ENCODE data around the gene ZP2.
"Not testable (repeated sequence)": the region's sequence is repeated elsewhere in the genome, so short reads cannot be mapped to it uniquely, and the experiment has no call there.

The ZP2 gene

DNA sequence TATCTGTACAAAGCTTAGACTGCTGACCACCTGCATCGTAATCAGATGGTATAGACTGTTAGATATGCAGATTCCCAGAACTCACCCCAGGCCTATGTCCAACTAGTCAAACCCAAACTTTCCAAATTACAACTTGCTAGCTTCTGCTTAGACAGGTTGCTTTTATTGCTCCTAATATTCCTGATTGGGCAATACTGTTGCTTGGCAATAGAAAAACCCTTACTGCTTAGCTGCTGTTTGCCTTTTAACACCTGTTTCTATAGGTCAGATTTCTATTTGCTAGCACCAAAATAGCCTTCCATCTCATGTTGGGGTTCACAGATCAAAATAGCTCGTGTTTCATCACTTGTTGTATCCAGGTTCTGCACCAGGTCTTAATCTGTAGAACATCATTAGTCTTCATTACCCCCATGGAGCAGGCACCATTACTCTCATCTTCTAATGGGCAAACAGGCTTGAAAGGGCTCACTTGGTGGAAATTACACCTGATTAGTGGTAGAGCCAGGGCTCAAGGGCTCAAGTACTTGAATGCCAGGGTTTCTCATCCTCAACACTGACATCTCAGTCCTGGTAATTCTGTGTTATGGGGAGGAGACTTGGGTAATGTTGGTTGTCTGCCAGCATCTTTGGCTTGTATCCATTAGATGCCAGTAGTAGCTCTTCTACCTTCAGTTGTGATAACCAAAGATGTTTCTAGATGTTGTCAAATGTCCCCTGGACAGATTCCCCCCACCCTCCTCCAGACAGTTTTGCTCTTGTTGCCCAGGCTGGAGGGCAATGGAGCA lies 2.7 kb downstream of the ZP2 start:
- DNase-seq: no peak

DNA sequence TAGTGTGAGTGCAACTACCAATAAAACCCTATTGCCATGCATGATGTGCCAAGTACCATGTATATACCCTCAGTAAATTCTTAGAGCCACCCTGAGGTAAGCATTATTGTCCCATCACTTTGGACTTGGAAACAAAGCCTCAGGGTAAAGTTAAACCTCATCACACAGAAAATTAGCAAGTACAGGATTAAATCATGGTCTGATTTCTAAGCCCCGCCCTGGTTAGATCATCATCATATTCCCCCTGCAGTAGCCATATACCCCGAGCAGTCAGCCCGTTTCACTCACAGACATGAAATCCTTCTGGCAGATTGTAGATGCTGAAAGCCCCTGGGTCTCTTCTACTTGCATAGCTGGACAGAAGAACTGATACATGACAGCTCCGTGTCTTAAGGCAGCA lies 4.8 kb downstream of the ZP2 start:
- no peak for DNase-seq

DNA sequence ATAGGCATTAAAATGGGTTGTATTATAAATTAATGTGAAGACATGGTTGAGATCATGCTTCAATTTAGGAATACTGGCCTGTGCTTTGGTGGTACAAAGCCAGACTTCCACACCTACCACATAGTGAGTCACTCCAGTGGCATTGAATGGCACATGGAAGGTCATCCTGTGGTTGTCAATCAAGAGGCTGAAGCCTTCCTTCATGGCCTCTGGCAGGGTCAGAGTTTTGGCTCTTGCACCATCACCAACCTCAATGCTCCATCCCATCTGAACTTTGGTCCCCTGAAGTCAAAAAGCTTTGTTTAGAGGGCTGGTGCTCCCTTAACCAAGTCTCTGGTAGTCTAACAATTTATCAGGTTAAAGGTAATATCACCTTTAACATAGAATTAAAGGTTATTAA lies 6.1 kb downstream of the ZP2 start:
- no peak for DNase-seq

DNA sequence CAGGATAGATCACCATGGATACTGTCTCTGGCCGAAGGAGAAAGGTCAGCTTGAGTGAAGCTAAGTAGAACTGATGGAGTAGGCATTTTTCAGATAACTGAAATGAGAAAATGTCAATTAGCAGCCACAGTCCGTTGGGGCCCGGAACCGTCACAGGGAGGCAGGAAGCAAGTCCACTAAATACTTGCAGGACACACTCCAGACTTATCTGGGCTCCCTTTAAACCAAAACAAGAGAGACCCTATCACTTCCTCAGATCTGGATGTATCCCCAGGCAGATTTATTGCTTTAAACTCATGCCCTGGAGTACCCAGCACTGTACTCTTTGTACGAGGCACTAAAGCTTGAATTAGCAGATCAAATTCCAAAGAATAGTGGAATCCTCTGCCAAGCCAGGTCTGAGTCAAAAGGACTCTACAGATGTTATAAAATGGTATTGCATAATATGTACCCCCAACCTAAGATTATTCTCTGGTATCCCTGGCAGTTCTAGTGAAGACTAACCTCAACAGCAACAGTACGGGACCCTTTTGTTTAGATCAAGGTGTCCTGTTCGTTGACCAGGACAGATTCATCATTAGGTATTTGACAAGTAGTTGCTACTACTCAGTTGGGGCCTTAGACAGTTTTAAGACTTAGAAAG lies 8.1 kb downstream of the ZP2 start:
- no peak for DNase-seq

DNA sequence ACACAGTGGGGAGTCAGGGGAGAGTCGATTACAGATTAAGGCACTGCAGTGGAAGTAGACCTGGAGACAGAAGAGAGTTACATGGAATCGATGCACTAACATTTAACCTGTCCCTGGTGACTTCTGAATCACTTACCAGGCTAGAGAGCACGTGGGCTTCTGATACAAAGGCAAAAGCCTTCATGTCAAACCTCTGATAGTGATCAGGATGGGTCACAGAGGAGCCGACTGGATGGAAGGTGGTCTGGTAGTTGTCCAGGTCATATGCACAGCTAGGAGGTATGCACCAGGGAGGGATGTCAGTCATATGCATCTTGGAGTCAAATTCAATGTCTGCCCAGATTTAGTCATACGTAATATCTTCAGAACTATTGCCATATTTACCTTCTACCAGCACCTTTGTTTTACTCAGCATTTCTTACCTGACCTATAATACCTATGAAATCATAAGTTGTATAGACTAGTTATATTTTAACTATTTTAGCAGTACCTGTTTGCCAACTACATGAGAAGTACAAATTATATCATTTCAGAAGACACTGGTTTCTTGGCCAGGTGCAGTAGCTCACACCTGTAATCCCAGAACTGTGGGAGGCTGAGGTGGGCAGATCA lies 11.7 kb downstream of the ZP2 start:
- DNase-seq: no peak

DNA sequence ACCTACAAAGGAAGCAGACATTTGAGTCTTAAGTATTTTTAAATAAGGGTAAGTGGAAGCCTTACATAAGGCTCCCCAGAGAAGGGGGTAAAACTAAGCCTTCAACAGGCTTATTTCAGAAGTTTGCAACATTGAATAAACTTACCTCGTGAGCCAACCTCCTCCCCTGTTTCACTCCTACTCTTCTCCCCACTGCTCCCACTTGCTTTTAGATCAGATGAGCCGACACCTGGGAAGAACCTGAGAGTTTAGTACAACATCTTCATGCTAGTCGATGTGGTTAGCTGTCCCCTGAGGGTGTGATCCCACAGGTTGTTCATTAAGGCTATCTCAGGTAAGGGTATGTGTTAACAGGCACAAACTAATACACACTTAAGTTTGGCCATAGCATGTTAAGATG lies 13.8 kb downstream of the ZP2 start:
- DNase-seq: no peak

DNA sequence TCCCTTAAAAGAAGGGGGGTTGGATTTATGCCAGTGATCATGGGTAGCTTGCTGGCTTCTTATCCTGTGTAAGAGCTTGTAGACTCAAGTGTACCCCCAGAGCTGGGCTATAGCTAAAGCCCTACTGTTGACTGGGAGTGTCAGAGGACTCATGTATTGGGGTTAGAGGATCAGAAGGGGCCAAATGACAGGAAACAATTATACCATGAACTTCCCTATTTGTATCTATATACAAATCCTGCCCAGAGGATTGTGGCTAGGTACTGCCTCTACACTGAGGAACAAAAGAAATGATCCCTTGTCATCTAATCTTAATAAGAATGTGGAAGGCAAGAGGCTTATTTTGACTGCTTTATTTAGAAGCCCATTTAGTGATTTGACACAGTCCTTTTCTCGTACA lies 14.3 kb downstream of the ZP2 start:
- no peak for DNase-seq

DNA sequence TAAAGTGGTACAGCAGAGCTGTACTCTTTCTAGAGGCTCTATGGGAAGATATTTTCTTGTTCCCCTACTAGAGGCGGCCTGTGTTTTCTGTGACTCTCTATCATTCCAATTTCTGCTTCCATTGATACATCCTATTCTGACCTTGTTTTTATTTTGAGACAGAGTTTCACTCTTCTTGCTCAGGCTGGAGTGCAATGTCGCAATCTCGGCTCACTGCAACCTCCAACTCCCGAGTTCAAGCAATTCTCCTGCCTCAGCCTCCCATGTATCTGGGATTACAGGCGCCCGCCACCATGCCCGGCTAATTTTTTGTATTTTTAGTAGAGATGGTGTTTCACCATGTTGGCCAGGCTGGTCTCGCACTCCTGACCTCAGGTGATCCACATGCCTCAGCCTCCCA lies 16.0 kb downstream of the ZP2 start:
- DNase-seq: not testable (repeated sequence)

DNA sequence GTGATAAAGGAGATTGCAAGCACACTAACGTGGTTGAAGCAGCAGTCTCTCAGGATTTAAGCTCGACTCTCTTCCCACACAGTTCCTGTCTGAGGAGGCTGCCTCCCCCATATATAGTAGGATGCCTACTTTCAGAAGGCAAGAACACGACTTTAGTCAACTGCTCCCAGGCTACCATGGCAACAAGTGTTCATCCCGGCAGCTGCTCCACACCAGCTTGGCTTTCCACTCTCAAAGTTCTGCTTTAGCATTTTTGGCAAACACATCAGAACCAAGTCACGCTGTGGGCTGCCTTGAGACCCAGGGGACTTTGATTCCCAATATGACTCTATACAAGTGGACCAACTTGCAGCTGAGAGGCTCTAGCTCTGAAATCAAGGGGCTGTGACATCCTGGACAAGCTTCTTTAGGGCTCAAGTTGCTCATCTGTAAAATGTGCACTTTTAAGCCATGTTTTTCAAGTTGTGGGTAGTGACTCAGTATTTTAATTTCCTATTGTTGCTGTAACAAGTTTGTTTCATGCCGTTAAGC lies 16.5 kb downstream of the ZP2 start:
- DNase-seq: no peak

DNA sequence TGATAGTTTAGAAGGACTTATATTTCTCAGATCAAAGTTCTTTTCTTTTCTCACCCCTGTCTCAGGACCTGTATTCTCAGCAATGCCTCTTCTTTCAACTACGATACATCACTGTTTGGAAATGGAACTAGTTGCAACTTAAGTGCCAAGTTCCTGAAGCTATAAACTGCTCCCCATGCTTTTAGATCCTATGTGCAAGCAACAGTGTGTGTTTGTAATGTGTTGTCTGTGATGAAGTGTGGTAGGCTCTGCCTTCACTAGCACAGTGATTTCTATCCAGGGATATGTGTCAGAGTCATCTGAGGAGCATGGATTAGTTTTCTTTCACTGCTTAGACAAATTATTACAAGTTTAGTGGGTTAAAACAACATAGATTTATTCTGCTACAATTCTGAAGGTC lies 18.4 kb downstream of the ZP2 start:
- no peak for DNase-seq

DNA sequence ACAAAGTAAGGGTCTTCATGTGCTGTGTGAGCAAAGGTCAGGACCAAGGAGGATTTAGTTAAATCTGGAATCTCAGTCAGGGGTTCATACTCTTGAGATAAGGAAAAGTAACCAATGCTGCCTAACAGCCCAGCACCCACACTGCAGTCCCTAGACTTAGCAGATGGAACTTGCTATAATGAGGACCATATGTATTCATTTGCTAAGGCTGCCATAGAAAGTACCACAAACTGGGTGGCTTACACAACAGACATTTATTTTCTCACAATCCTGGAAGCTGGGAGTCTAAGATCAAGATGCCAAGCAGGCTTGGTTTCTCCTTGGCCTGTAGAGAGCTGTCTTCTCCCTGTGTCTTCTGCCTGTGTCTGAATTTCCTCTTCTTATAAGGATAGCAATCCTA lies 20.8 kb downstream of the ZP2 start:
- DNase-seq: no peak

DNA sequence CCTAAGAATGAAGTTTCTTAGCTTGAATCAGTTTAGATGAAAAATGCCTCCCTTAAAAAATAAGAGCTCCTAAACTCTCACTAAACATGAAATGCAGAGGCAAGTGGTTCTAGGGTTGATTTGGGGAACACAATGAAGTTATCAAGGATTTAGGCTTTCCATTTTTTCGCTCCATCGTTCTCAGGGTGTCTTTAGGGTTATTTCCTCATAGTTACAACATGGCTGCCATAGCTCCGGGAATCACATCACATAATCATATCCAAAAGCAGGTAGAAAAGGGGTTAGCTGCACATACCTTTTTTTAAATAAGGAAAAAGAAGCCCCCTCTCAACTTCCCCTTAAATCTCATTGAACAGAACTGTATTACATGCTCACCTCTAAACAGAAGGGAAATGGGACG lies 21.4 kb downstream of the ZP2 start:
- DNase-seq: no peak

DNA sequence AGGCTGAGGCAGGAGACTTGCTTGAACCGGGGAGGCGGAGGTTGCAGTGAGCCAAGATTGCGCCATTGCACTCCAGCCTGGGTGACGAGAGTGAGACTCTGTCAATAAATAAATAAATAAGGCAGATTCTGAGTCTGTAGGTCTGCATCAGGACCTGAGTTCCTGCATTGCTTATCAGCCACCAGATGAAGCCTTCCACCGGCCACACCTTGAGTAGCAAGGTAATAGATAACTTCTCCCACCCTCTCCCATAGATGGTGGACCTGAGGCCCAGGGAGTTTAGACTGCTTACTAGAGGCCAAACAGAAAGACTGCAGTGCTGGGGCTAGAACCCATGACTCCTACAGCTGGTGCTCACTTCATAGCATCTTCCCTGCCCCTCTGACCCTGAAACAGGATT lies 22.1 kb downstream of the ZP2 start:
- DNase-seq: no peak

DNA sequence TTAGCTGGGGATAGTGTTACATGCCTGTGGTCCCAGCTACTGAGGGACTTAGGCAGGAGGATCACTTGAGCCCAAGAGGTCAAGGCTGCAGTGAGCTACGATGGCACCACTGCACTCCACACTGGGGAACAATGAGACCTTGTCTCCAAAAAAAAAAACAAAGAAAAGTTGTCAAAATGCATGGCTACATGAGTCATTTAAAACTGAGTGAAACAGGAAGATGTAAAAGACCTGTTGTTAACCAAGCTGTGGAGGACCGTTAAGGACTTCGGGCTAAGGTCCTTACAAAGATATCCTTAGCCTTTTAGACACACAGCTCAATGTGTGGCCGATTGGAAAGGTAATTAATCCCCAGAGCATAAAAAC lies 25.1 kb downstream of the ZP2 start:
- no peak for DNase-seq

DNA sequence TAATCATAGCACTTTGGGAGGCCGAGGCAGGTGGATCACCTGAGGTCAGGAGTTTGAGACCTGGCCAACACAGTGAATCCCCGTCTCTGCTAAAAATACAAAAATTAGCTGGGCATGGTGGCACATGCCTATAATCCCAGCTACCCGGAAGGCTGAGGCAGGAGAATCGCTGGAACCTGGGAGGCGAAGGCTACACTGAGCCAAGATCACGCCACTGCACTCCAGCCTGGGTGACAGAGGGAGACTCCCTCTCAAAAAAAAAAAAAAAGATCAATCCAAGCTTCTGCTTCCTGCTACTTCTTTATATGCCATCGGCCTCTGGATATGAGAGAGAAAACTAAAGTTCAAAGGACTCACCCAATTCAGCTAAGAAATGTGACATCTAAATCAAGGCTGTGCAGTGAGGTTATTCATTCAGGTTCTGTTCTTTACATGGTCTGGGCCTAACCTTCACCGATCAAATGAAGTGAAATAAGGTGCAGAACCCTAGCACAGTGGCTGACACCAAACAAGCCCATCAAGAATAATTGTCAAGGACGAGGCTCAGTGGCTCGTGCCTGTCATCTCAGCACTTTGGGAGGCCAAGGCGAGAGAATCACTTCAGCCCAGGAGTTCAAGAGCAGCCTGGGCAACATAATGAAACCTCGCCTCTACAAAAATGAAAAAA lies 25.6 kb downstream of the ZP2 start:
- DNase-seq: no peak

DNA sequence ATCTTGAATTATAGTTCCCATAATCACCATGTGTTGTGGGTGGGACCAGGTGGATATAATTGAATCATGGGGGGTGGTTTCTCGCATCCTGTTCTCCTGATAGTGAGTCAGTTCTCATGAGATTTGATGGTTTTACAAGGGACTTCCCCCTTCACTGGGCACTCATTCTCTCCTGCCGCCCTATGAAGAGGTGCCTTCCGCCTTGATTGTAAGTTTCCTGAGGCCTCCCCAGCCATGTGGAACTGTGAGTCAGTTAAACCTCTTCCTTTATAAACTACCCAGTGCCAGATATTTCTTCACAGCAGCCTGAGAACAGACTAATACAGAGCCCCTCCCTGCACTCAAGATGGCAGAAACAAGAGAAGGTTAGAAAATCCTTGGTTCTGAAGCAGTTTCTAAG lies 26.5 kb downstream of the ZP2 start:
- DNase-seq: no peak

DNA sequence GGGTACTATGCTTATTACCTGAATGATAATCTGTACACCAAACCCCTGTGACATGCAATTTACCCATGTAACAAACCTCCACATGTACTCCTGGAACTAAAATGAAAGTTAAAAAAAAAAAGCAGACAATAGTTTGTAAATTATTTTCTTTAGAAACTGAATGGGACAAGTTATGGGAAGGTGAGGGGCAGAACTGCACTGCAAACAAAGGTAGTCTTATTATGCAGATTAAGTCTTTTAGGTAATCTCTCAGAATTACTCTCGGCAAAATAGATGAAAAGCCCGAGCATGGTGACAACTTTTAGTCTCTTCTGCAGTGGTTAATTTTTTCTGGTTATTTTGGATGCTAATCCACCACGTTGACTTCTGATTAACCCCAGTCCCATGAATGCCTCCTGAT lies 27.4 kb downstream of the ZP2 start:
- DNase-seq: no peak

DNA sequence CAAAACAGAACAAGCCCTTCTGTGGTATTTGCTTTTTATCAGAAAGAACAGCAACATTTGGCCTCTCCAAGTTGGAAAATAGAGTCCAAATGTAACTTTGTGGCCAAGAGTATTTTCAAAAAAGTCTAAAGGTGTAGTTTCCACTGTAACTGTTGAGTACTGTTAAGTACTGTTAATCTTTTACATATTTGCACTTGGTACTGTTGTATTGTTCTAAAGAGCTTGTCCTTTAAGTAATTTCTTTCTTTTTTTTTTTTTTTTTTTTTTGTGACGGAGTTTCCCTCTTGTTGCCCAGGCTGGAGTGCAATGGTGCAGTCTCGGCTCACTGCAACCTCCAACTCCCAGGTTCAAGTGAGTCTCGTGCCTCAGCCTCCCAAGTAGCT lies 31.4 kb downstream of the ZP2 start:
- no peak for DNase-seq

DNA sequence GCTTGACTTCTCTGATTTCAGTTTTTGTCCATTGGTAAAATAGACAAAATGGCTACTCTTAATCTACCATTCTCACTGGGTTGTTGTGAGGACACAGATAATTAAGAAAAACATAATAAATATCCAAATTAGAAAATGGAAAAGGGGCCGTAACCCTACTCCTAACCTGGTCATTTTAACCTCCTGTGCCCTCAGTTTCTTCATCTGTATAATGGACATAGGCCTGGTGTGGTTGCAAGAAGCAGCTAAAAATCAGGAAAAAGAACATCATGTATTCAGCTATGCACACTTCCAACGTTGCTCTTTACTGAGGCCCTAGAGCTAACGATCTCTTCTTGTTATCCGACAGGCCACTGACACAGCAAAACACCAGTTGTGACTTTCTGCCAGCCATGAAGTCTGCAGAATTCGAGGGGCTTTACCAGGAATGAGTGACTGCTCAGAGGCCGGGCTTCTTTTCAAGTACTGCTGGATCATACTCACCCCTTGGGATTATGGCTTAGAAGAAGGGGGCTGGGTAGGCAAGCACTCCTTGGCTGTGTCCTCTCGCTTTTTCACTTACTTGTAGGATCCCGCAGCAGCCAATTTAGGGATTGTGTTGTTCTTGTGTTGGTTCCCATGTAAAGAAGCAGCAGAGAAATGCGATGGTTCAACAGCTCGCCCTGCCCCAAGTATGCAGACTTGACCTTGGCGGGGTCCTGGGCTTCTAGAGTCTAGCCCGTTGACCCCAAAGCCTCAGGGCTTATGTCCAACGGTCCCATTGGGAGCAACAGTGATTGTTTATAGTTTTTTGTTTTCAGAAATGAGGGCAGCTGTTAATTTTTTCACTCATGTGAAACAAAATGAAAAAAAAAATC lies 32.0 kb downstream of the ZP2 start:
- no peak for DNase-seq

DNA sequence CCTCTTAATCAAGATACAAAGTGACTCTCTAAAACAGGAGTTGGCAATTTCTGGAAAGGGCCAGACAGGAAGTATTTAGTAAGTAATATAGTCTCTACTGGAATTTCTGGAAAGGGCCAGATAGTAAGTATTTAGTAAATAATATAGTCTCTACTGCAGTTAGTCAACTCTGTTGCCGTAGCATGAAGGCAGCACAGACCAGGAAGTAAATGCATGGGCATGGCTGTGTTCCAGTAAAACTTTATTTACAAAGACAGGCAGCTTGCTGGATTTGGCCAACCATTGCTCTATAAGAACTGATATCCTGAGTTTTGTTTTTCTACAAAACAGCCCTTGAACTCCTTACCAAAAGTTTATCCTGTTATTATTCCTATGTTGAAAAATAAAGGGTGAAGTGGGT lies 36.0 kb downstream of the ZP2 start:
- DNase-seq: no peak

DNA sequence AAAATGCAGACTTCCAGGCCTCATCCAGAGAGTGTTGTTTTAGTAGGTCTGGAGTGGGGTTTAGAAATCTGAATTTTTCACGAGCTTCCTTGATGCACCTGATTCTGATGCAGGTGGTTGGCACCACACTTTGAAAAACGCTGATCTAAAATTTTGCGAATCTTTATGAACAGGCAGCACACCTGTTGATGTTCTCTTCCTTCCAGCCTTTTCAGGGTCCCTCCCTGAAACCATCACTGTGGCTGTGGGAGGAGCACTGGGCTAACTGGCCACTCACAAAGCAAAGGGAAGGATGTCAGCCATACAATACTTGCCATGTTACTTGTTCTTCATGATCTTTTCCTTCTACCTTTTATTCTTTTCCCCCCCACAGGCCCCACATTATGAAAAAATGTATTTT lies 38.7 kb downstream of the ZP2 start:
- no peak for DNase-seq

DNA sequence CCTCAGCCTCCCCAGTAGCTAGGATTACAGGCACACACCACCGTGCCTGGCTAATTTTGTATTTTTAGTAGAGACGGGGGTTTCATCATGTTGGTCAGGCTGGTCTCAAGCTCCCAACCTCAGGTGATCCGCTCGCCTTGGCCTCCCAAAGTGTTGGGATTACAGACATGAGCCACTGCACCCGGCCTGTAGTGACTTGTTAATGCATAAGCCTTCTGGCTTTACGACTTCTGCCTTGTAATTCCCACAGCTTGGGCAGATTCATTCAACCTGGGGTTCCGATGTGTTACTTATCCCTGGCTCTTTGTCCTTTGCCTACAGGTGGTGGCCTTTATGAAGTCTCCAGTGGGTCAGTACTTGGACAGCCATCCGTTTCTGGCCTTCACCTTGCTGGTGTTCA lies 41.3 kb downstream of the ZP2 start:
- DNase-seq: not testable (repeated sequence)

Measured in activated CD4-positive, alpha-beta T cell treated with anti-CD3 and anti-CD28 coated beads, Interleukin-2, amount 50 U/mL, for 4 hours (primary cell).